UCSD-AML1 (cell line): Measurements from ENCODE around the gene SNTB2.
"Not testable (repeated sequence)": the region's sequence is repeated elsewhere in the genome, so short reads cannot be mapped to it uniquely, and the experiment has no call there.

Experiments used
- DNase-seq: peaks from one replicate; lab custom pipeline; 2025; ENCODE audit not compliant: unreplicated experiment; lab: John Stamatoyannopoulos, UW

Gene SNTB2

GRCh38 chr16:69186642-69187445 is at the start of gene SNTB2:
SNTB2 (plus strand) TSS chr16:69187164; CDS start chr16:69187167, 3 bp downstream.
- DNase-seq = peak; percentile 88

- DNase-seq = no peak
Observed at GRCh38 chr16:69138608-69139007, 48.4 kb upstream of the SNTB2 start.

- not testable (repeated sequence) for DNase-seq
Observed at GRCh38 chr16:69139464-69139863, 47.5 kb upstream of the SNTB2 start.

- no peak for DNase-seq
Observed at GRCh38 chr16:69141014-69141413, 46.0 kb upstream of the SNTB2 start.

- no peak for DNase-seq
Observed at GRCh38 chr16:69141936-69142335, 45.0 kb upstream of the SNTB2 start.

- no peak for DNase-seq
Observed at GRCh38 chr16:69143116-69143515, 43.8 kb upstream of the SNTB2 start.

- DNase-seq = no peak
Observed at GRCh38 chr16:69145658-69146057, 41.3 kb upstream of the SNTB2 start.

- not testable (repeated sequence) for DNase-seq
Observed at GRCh38 chr16:69149621-69150020, 37.3 kb upstream of the SNTB2 start.

- no peak for DNase-seq
Observed at GRCh38 chr16:69150146-69150865, 36.7 kb upstream of the SNTB2 start.

GRCh38 chr16:69157196-69157595 is 29.8 kb upstream of the SNTB2 start:
- no peak for DNase-seq

GRCh38 chr16:69160192-69160591 is 26.8 kb upstream of the SNTB2 start:
- DNase-seq = no peak

- DNase-seq = no peak
Observed at GRCh38 chr16:69165584-69165983, 21.4 kb upstream of the SNTB2 start.

- DNase-seq = no peak
Observed at GRCh38 chr16:69166221-69166833, 20.6 kb upstream of the SNTB2 start.

- DNase-seq = no peak
Observed at GRCh38 chr16:69166946-69167930, 19.7 kb upstream of the SNTB2 start.

GRCh38 chr16:69169051-69169450 is 17.9 kb upstream of the SNTB2 start:
- DNase-seq = no peak

GRCh38 chr16:69169607-69170352 is 17.2 kb upstream of the SNTB2 start:
- no peak for DNase-seq

- no peak for DNase-seq
Observed at GRCh38 chr16:69171325-69172084, 15.5 kb upstream of the SNTB2 start.

- DNase-seq = no peak
Observed at GRCh38 chr16:69176033-69176800, 10.7 kb upstream of the SNTB2 start.
